ENCODE results near the gene WDR4.

WDR4 gene

DNA sequence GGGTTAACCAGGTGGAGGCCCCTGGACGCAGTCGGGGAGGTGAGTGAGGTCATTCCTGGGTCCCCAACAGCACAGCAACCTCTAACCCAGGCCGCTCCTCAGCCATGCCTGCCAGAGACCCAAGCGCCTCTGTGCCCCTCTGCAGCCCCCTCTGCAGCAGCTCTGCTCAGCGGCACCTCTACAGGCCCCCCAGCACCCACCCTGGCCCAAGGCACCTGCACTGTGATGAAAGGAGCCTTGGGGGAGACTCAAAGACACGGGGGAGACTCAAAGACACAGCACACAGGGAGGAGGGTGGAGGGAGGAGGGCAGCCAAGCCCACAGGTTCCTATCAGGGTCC lies 19.5 kb downstream of the WDR4 start:
- H3K4me3 ChIP-seq (ENCODE audit: low read depth, low read length): no peak overlapping the region
- no peaks in the 10 kb centered on the region for H3K4me1 ChIP-seq (ENCODE audit: control insufficient read depth, insufficient read depth, low read length)
- no peaks in the 10 kb centered on the region for H3K27me3 ChIP-seq (ENCODE audit: control insufficient read depth, insufficient read depth, low read length)
- no peaks in the 10 kb centered on the region for H3K9me3 ChIP-seq (ENCODE audit: control insufficient read depth, insufficient read depth, low read length)
- H3K9ac ChIP-seq (ENCODE audit: low read depth, low read length): no peak overlapping the region
- H3K36me3 ChIP-seq (ENCODE audit: control insufficient read depth, insufficient read depth, low read length): peaks cover 94% of the 10 kb centered on the region
- H3K27ac ChIP-seq (ENCODE audit: low read depth, low read length): no peak overlapping the region

DNA sequence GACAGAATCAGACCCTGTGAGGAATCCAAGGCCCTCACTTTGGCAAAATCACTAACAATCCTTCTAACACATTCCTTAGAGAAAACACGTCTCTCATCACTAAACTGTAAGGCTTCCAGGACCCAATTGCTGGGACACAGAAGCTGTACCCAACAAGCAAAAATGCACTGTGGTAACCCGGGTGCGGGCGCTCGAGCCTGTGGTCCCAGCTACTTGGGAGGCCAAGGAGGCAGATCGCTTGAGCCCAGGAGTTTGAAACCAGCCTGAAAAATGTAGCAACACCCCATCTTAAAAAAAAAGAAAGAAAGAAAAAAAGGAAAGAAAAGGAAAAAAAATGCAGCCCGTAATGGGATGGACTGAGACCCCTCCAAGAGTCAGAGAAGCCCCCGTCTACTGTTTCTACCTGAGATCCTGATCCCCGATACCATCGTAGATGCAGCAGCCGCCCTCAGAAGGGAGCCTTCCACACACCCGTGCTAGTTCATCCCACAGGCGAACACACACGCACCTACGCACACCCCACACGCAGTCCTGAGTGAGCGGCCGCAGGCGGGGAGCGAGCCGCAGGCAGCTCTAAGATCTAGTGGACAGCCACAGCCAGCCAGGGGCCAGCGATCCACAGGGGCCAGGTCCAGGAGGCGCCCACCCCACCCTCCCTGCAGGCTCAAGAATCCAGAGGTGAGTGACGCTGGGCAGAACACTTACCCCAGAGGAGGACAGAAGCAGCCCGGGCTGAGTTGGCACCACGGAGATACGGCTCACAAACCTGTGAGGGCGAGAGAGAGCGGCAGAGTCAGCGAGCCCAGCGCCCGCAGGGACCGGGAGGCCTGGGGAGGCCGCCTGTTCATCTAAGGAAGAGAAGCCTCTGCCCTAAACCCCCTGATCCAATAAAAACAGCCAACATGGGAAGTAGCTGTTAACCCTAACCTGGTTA lies 20.1 kb downstream of the WDR4 start:
- H3K27ac ChIP-seq (ENCODE audit: low read depth, low read length): no peak overlapping the region
- no peaks in the 10 kb centered on the region for H3K4me1 ChIP-seq (ENCODE audit: control insufficient read depth, insufficient read depth, low read length)
- no peak overlapping the region for H3K9ac ChIP-seq (ENCODE audit: low read depth, low read length)
- H3K36me3 ChIP-seq (ENCODE audit: control insufficient read depth, insufficient read depth, low read length): peaks cover 94% of the 10 kb centered on the region
- no peaks in the 10 kb centered on the region for H3K9me3 ChIP-seq (ENCODE audit: control insufficient read depth, insufficient read depth, low read length)
- H3K27me3 ChIP-seq (ENCODE audit: control insufficient read depth, insufficient read depth, low read length): no peaks in the 10 kb centered on the region
- H3K4me3 ChIP-seq (ENCODE audit: low read depth, low read length): no peak overlapping the region

DNA sequence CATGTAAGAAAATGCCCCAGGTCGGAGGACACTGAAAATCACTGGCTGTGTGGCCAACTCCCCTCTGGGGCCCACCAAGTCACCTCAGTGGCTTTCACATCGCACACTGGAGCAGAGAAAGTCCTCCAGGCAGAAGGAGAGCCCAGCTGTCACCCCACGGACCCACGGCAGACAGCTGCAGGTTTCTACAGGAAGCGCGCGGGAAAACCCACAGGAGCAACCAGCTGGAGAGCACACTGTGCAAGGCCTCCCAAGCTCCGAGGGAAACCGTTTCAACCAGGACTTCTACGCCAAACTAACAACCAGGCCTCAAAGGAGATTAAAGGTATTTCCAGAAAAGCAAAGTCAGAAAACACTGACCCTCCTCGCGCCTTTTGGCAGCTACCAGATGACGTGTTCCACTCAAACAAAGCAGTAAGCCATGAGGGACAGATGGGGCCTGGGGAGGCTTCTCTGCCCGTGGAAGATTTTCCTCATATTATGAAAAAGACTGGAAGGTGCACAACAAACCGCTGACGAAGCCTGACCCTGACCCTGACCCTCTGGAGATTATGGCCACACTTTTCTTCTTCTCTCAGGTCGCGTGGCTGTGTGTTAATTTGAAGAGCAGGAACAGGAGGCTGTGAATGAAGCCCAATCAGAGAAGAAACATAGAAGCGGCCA lies 21.0 kb downstream of the WDR4 start:
- Histone ChIP-seq H3K9ac (ENCODE audit: low read depth, low read length) (no peak overlapping the region), H3K4me3 (ENCODE audit: low read depth, low read length) (no peak overlapping the region), H3K27me3 (ENCODE audit: control insufficient read depth, insufficient read depth, low read length) (no peaks in the 10 kb centered on the region), H3K9me3 (ENCODE audit: control insufficient read depth, insufficient read depth, low read length) (no peaks in the 10 kb centered on the region), H3K36me3 (ENCODE audit: control insufficient read depth, insufficient read depth, low read length) (peaks cover 97% of the 10 kb centered on the region), H3K27ac (ENCODE audit: low read depth, low read length) (no peak overlapping the region), H3K4me1 (ENCODE audit: control insufficient read depth, insufficient read depth, low read length) (no peaks in the 10 kb centered on the region)

DNA sequence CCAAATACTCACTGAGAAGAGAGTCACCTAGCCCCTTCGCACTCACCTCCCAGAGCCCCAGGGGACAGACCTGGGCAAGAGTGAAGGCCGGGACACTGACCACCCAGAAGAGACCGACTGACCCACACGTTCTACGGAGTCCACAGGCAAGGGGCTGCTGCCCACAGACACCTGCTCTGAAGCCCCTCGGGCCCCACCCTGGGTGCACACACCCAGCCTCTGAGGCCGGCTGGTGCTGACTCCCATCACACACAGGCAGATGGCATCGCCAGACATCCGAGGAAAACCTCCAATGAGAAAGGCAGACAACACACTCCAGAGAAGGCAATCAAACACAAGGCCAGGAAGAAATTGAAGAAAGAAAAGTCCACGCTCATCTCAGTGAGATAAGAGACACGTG lies 22.1 kb downstream of the WDR4 start:
- H3K27ac ChIP-seq (ENCODE audit: low read depth, low read length): no peak overlapping the region
- no peaks in the 10 kb centered on the region for H3K9me3 ChIP-seq (ENCODE audit: control insufficient read depth, insufficient read depth, low read length)
- H3K27me3 ChIP-seq (ENCODE audit: control insufficient read depth, insufficient read depth, low read length): no peaks in the 10 kb centered on the region
- no peak overlapping the region for H3K4me3 ChIP-seq (ENCODE audit: low read depth, low read length)
- peaks cover 95% of the 10 kb centered on the region for H3K36me3 ChIP-seq (ENCODE audit: control insufficient read depth, insufficient read depth, low read length)
- no peaks in the 10 kb centered on the region for H3K4me1 ChIP-seq (ENCODE audit: control insufficient read depth, insufficient read depth, low read length)
- no peak overlapping the region for H3K9ac ChIP-seq (ENCODE audit: low read depth, low read length)

DNA sequence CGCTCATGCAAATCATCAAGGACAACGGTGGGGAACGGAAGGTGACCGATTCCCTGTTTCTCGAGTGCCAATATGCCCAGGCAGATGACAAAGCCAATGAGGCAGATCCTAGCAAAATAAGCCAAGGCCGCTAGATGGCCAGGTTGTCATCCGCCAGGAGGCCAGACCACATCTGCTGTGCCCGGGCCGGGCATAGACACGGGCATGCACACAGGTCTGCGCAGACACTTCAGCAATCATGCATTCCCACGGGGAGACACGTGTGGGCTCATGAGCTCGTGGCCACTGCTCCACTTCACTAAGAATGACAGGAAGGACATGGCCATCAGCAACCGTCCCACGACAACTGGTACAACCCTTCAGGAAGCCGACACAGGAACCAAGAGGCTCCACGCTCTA lies 23.4 kb downstream of the WDR4 start:
- H3K4me3 ChIP-seq (ENCODE audit: low read depth, low read length): no peak overlapping the region
- no peaks in the 10 kb centered on the region for H3K9me3 ChIP-seq (ENCODE audit: control insufficient read depth, insufficient read depth, low read length)
- no peak overlapping the region for H3K27ac ChIP-seq (ENCODE audit: low read depth, low read length)
- H3K9ac ChIP-seq (ENCODE audit: low read depth, low read length): no peak overlapping the region
- H3K36me3 ChIP-seq (ENCODE audit: control insufficient read depth, insufficient read depth, low read length): peaks cover 98% of the 10 kb centered on the region
- H3K27me3 ChIP-seq (ENCODE audit: control insufficient read depth, insufficient read depth, low read length): no peaks in the 10 kb centered on the region
- no peaks in the 10 kb centered on the region for H3K4me1 ChIP-seq (ENCODE audit: control insufficient read depth, insufficient read depth, low read length)

DNA sequence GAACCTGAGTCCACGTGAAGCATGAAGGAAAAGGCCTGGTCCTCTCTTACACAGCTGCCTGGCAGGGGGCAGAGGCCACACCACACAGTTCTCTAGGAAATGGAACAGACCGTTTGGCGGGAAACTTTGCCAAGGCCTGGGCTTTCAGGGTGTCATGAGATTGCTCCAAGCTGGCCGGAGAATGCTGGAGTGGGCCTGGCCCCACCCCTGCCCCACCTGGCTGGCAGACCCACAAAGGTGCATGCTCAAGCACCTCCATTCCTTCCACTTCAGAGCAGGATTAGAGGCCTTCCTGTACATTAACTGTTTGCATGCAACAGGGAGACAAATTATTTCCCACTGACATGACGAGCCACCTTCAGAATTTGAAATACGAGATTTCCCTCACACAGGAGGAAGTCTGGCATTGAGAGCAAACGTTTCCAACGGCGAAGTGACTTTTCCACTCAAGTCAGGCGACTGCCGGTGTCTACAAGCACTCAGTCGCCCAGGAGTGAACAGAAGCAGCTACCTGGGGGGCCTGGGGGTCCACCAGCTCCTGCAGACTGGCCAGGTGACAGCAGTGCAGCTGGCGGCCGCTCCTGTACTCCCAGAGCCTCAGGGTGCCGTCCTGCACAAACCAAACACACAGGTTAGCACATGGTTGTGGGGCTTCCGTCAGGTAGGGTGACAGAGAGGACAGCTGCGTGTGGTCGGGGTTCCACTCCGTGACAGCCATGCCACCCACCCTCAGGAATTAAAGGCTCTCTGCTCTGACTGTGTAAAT lies 24.0 kb downstream of the WDR4 start:
- Histone ChIP-seq H3K27ac (ENCODE audit: low read depth, low read length) (no peak overlapping the region), H3K36me3 (ENCODE audit: control insufficient read depth, insufficient read depth, low read length) (peaks cover 98% of the 10 kb centered on the region), H3K9ac (ENCODE audit: low read depth, low read length) (no peak overlapping the region), H3K4me3 (ENCODE audit: low read depth, low read length) (no peak overlapping the region), H3K27me3 (ENCODE audit: control insufficient read depth, insufficient read depth, low read length) (no peaks in the 10 kb centered on the region), H3K4me1 (ENCODE audit: control insufficient read depth, insufficient read depth, low read length) (no peaks in the 10 kb centered on the region), H3K9me3 (ENCODE audit: control insufficient read depth, insufficient read depth, low read length) (no peaks in the 10 kb centered on the region)

DNA sequence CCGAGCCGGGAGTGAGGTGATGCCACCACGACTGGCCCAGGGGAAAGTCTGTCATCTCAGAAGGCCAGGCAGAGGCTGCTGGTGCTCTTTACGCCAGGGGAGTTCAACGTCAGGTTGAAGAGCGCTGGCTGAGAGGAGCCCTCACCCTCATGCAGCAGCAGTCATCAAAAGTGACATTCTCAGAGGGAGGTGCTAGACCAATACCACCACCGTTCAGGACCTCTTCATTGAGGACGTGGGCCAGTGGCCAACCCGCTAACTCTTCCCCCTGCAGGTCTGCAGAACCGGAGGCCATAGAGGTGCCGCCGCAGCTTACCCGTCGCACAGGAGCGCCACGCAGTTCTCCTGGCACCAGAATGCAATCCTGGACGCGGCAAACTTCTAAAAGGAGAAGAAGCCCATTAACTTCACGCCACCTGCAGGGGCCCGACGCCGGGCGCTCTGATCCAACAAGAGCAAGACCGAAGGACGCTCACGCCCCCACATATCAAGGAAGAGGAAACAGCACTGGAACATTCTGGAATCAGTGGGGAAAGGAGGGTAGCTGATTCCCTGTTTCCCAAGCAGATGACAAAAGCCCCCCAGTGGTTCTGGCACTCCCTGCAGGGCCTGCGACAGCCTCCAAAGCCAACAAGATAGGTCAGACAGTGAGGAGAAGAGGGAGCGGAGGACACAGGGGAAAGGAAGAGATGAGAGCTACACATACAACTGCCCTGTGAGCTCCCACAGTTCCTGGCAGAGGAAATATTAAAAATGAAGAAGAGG lies 24.9 kb downstream of the WDR4 start:
- H3K9me3 ChIP-seq (ENCODE audit: control insufficient read depth, insufficient read depth, low read length): no peaks in the 10 kb centered on the region
- no peak overlapping the region for H3K27ac ChIP-seq (ENCODE audit: low read depth, low read length)
- no peak overlapping the region for H3K4me3 ChIP-seq (ENCODE audit: low read depth, low read length)
- H3K27me3 ChIP-seq (ENCODE audit: control insufficient read depth, insufficient read depth, low read length): no peaks in the 10 kb centered on the region
- no peak overlapping the region for H3K9ac ChIP-seq (ENCODE audit: low read depth, low read length)
- no peaks in the 10 kb centered on the region for H3K4me1 ChIP-seq (ENCODE audit: control insufficient read depth, insufficient read depth, low read length)
- peaks cover 98% of the 10 kb centered on the region for H3K36me3 ChIP-seq (ENCODE audit: control insufficient read depth, insufficient read depth, low read length)

DNA sequence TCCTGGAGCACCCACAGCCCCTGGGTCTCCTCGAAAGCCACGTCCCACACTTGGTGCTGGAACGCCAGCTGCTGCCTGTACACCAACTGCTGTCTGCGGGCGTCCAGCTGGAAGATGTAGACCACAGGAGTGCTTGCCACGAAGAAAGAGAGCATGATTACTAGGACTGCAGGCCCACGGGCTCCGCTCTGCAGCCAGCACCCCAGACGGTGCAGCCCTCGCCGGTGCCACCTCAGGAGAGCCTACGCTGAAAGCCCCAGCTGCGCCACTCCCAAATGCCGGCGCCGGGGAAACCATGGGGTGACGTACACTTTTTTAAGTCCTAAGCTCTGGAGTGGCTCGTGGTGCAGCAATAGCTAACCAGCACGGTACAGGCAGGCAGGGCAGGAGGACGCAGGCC lies 25.7 kb downstream of the WDR4 start:
- H3K27ac ChIP-seq (ENCODE audit: low read depth, low read length): no peak overlapping the region
- H3K4me3 ChIP-seq (ENCODE audit: low read depth, low read length): no peak overlapping the region
- H3K4me1 ChIP-seq (ENCODE audit: control insufficient read depth, insufficient read depth, low read length): no peaks in the 10 kb centered on the region
- H3K27me3 ChIP-seq (ENCODE audit: control insufficient read depth, insufficient read depth, low read length): no peaks in the 10 kb centered on the region
- no peak overlapping the region; the same call in 1 of the 2 replicates for H3K9ac ChIP-seq (ENCODE audit: low read depth, low read length)
- no peaks in the 10 kb centered on the region for H3K9me3 ChIP-seq (ENCODE audit: control insufficient read depth, insufficient read depth, low read length)
- H3K36me3 ChIP-seq (ENCODE audit: control insufficient read depth, insufficient read depth, low read length): peaks cover 98% of the 10 kb centered on the region

DNA sequence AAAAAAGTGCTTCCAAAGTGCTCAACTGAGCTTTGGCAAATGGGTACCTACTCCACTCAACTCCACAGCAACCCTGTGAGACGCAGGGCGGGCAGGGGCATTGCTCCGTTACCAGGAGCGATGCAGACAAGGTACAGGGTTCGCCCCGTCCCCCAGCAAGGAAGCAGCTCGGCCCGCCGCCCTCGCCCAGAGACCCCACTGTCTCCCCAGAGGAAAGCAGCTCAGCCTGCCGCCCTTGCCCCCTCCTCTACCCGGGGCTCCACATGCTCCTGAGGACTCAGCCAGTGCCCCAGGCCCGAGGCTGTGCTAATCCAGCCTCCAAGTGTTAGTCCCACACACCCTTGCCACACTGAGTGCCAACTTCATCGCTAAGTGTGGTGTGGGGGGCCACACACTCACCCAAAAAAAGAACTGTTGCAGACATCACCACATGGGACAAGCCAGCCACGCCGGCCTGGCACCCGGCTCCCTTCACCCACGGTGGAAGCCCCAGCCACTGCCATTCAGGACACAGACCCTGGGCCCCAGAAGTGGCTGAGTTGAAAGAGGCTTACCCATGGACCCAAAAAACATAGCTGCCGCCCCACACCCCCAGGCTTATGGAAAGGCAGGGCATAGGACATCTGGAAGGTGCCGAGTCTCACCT lies 26.3 kb downstream of the WDR4 start:
- Histone ChIP-seq H3K27ac (ENCODE audit: low read depth, low read length) (no peak overlapping the region), H3K4me3 (ENCODE audit: low read depth, low read length) (no peak overlapping the region), H3K9ac (ENCODE audit: low read depth, low read length) (no peak overlapping the region), H3K27me3 (ENCODE audit: control insufficient read depth, insufficient read depth, low read length) (no peaks in the 10 kb centered on the region), H3K4me1 (ENCODE audit: control insufficient read depth, insufficient read depth, low read length) (no peaks in the 10 kb centered on the region), H3K36me3 (ENCODE audit: control insufficient read depth, insufficient read depth, low read length) (peaks cover 95% of the 10 kb centered on the region), H3K9me3 (ENCODE audit: control insufficient read depth, insufficient read depth, low read length) (no peaks in the 10 kb centered on the region)
